ENCODE results near the gene WDR18.

WDR18 gene

DNA sequence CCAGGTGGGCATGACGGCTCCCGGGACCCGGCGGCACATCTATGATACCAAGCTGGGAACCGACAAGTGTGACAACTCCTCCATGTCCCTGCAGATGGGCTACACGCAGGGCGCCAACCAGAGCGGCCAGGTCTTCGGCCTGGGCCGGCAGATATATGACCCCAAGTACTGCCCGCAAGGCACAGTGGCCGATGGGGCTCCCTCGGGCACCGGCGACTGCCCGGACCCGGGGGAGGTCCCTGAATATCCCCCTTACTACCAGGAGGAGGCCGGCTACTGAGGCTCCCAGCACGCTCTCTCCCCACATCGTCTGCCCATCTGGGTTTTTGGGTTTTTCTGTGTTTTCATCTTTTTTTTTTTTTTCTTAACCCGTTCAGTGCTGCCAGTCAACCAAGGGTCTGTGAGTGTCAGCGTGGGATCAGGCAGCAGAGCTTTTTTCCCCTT, 53.5 kb downstream of the WDR18 start:
- TF ChIP-seq, protein P1, sequence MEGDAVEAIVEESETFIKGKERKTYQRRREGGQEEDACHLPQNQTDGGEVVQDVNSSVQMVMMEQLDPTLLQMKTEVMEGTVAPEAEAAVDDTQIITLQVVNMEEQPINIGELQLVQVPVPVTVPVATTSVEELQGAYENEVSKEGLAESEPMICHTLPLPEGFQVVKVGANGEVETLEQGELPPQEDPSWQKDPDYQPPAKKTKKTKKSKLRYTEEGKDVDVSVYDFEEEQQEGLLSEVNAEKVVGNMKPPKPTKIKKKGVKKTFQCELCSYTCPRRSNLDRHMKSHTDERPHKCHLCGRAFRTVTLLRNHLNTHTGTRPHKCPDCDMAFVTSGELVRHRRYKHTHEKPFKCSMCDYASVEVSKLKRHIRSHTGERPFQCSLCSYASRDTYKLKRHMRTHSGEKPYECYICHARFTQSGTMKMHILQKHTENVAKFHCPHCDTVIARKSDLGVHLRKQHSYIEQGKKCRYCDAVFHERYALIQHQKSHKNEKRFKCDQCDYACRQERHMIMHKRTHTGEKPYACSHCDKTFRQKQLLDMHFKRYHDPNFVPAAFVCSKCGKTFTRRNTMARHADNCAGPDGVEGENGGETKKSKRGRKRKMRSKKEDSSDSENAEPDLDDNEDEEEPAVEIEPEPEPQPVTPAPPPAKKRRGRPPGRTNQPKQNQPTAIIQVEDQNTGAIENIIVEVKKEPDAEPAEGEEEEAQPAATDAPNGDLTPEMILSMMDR (conservative IDR thresholded peaks at IDR 0.05; ENCODE audit: low read length): no peak
- TF ChIP-seq EZH2phosphoT487 (IDR thresholded peaks at IDR 0.05; ENCODE audit: borderline replicate concordance): no peak
- Histone ChIP-seq H3K4me2 (ENCODE audit: low read depth, low read length, poor library complexity, severe bottlenecking) (peak overlapping the region; percentile 88), H3K4me3 (ENCODE audit: low read length, poor library complexity, severe bottlenecking) (peak overlapping the region; percentile 83), H3K36me3 (ENCODE audit: insufficient read depth, low read length) (peaks cover 15% of the 10 kb centered on the region; the same call in 1 of the 2 replicates), H3F3A (ENCODE audit: low read depth) (peaks cover 10% of the 10 kb centered on the region), H3K27me3 (ENCODE audit: insufficient read depth, low read length, poor library complexity, severe bottlenecking) (no peaks in the 10 kb centered on the region), H3K4me1 (ENCODE audit: insufficient read depth, low read length, poor library complexity, severe bottlenecking) (peaks cover 39% of the 10 kb centered on the region), H3K9ac (ENCODE audit: low read depth, low read length, poor library complexity, severe bottlenecking) (peak overlapping the region; percentile 65), H3K9me3 (ENCODE audit: insufficient read depth, low read depth, low read length) (no peaks in the 10 kb centered on the region), H3K79me2 (ENCODE audit: insufficient read depth, low read length) (peaks cover 7% of the 10 kb centered on the region; the same call in 1 of the 2 replicates), H4K20me1 (ENCODE audit: insufficient read depth, low read length, poor library complexity, severe bottlenecking) (peaks cover 10% of the 10 kb centered on the region), H2AFZ (ENCODE audit: low read length) (no peak overlapping the region), H3K9me2 (replicated peaks; ENCODE audit: low read depth, low read length) (no peaks in the 10 kb centered on the region)

DNA sequence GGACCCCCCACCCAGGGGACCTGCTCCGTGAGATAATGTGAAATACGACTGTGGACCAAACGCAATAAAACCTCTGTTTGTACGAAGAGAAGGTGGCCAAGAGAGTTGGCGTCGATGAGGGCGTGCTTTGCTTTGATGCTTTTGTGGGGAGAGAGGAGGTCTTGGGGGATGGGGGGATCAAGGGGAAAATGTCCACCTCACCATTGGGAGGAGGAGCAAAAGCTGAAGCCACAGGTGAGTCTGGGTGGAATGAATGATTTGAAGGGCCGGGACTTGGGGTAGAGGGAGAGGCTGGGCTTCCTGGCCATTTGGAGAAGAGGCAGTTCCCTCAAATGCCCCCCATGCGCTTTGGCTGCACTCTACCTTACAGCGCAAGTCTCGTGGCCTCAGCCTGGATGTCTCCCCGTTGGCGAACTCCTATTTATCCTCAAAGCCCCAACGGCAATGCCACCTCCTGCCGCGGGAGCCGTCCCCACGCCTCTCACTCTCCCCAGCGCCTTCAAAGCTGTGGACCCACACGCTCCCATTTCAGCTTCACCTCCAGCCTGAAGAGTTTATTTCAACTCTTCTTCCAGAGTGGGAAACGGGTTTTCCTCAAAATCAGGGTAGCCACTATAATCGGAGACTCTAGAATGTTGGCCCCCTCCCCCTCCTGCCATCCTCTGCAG, 55.0 kb downstream of the WDR18 start:
- peak overlapping the region; percentile 83 for H3K4me3 ChIP-seq (ENCODE audit: low read length, poor library complexity, severe bottlenecking)
- peaks cover 10% of the 10 kb centered on the region for H4K20me1 ChIP-seq (ENCODE audit: insufficient read depth, low read length, poor library complexity, severe bottlenecking)
- H3K36me3 ChIP-seq (ENCODE audit: insufficient read depth, low read length): peaks cover 8% of the 10 kb centered on the region; the same call in 1 of the 2 replicates
- H3K27me3 ChIP-seq (ENCODE audit: insufficient read depth, low read length, poor library complexity, severe bottlenecking): no peaks in the 10 kb centered on the region
- no peaks in the 10 kb centered on the region for H3K9me2 ChIP-seq (replicated peaks; ENCODE audit: low read depth, low read length)
- no peak overlapping the region for H2AFZ ChIP-seq (ENCODE audit: low read length)
- H3K4me2 ChIP-seq (ENCODE audit: low read depth, low read length, poor library complexity, severe bottlenecking): peak overlapping the region; percentile 88
- peaks cover 10% of the 10 kb centered on the region for H3F3A ChIP-seq (ENCODE audit: low read depth)
- H3K79me2 ChIP-seq (ENCODE audit: insufficient read depth, low read length): no peaks in the 10 kb centered on the region; the same call in 1 of the 2 replicates
- H3K9me3 ChIP-seq (ENCODE audit: insufficient read depth, low read depth, low read length): no peaks in the 10 kb centered on the region
- peak overlapping the region; percentile 65 for H3K9ac ChIP-seq (ENCODE audit: low read depth, low read length, poor library complexity, severe bottlenecking)
- peaks cover 39% of the 10 kb centered on the region for H3K4me1 ChIP-seq (ENCODE audit: insufficient read depth, low read length, poor library complexity, severe bottlenecking)
- TF ChIP-seq EZH2phosphoT487 (IDR thresholded peaks at IDR 0.05; ENCODE audit: borderline replicate concordance): no peak
- TF ChIP-seq, protein P1 (conservative IDR thresholded peaks at IDR 0.05; ENCODE audit: low read length): no peak

DNA sequence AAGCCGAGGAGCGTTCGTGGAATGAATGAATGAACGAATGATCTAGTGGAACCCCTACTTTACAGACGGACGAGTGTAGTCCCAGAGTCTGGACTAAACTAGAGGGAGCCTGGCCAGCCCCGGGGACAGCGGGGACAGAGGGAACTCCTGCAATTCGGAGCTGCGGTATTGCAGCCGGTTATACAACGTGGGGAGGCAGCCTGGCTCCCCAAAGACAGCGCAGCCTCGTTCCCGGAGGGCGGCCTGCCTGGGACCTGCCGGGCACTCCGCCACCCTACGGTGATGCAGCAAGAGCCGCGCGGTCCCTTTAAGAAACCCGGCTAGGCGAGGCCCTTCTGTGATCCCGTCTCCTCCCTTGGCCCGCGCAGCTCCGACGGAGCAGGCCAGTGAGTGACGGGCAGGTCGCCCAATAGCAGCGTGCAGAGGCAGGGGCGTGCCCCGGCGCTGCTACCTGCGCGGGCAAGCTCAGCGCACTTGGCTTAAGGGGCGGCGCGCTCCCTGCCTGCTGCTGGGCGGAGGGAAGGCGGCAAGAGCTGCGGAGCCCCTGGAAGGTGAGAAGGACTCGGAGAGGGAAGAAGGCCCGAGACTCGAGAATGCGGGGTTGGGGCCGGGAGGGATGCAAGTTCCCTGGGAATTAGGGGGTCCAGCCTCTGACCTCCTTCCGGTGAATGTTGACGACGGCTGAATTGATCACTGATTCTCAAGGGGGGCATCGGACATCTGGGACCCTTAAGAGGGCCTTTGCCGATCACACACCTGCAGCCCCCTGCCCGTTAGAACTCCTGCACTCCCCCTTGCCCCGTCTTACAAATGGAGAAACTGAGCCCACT, 55.7 kb downstream of the WDR18 start, which contains the start of gene ABCA7:
ABCA7 (plus strand) TSS at position 462 of the 830 bp plus-strand sequence. CDS start 1,255 bp downstream, outside the sequence.
- H3K4me3 ChIP-seq (ENCODE audit: low read length, poor library complexity, severe bottlenecking): peak within 1 kb of the TSS; percentile 83
- peaks cover 39% of the 10 kb centered on the region for H3K4me1 ChIP-seq (ENCODE audit: insufficient read depth, low read length, poor library complexity, severe bottlenecking)
- peak within 1 kb of the TSS; percentile 76 for H3K9ac ChIP-seq (ENCODE audit: low read depth, low read length, poor library complexity, severe bottlenecking)
- H3K4me2 ChIP-seq (ENCODE audit: low read depth, low read length, poor library complexity, severe bottlenecking): peak within 1 kb of the TSS; percentile 88
- H3K9me2 ChIP-seq (replicated peaks; ENCODE audit: low read depth, low read length): no peaks in the 10 kb centered on the region
- no peak for TF ChIP-seq EZH2phosphoT487 (IDR thresholded peaks at IDR 0.05; ENCODE audit: borderline replicate concordance)
- TF ChIP-seq, protein P1 (conservative IDR thresholded peaks at IDR 0.05; ENCODE audit: low read length): no peak
- H2AFZ ChIP-seq (ENCODE audit: low read length): peak within 1 kb of the TSS; percentile 59
- peaks cover 10% of the 10 kb centered on the region for H4K20me1 ChIP-seq (ENCODE audit: insufficient read depth, low read length, poor library complexity, severe bottlenecking)
- H3K79me2 ChIP-seq (ENCODE audit: insufficient read depth, low read length): no peaks in the 10 kb centered on the region; the same call in 1 of the 2 replicates
- peaks cover 8% of the 10 kb centered on the region; the same call in 1 of the 2 replicates for H3K36me3 ChIP-seq (ENCODE audit: insufficient read depth, low read length)
- no peaks in the 10 kb centered on the region for H3K27me3 ChIP-seq (ENCODE audit: insufficient read depth, low read length, poor library complexity, severe bottlenecking)
- peaks cover 10% of the 10 kb centered on the region for H3F3A ChIP-seq (ENCODE audit: low read depth)
- H3K9me3 ChIP-seq (ENCODE audit: insufficient read depth, low read depth, low read length): no peaks in the 10 kb centered on the region

All from Loucy (cell line).